ENCODE results near the gene CPB1. TPM values are rescaled to one million over a fixed set of nuclear protein-coding genes. Genes with fewer than 3 reads are reported as not detected.

The CPB1 gene
- total RNA-seq, 4 donors from 2014 or later: 0.66 TPM; not detected in 3

DNA sequence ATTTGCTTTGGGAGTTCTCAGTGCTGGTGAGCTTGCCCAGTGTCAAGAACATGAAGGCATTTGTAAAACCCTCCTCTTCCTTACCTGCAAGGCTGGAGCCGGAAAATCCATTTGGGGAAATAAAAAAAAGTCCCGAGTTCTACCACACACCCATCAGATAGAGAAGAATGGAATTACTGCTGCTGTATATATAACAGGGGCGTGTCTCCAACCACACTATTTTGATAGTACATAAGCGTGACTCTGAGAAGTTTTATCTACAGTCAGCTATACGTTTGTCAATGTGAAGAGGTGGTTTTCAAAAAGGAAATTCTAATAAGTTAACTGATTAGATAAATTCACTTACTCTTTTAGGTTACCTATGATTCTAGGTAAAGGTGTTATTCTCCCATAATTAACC lies 36.2 kb downstream of the CPB1 start:
- no peak overlapping the region for H3K27ac ChIP-seq
- no peaks in the 10 kb centered on the region for H3K9me3 ChIP-seq
- DNase-seq: no peak
- H3K4me3 ChIP-seq: no peak overlapping the region
- H3K4me1 ChIP-seq: no peaks in the 10 kb centered on the region
- TF ChIP-seq, protein P1, sequence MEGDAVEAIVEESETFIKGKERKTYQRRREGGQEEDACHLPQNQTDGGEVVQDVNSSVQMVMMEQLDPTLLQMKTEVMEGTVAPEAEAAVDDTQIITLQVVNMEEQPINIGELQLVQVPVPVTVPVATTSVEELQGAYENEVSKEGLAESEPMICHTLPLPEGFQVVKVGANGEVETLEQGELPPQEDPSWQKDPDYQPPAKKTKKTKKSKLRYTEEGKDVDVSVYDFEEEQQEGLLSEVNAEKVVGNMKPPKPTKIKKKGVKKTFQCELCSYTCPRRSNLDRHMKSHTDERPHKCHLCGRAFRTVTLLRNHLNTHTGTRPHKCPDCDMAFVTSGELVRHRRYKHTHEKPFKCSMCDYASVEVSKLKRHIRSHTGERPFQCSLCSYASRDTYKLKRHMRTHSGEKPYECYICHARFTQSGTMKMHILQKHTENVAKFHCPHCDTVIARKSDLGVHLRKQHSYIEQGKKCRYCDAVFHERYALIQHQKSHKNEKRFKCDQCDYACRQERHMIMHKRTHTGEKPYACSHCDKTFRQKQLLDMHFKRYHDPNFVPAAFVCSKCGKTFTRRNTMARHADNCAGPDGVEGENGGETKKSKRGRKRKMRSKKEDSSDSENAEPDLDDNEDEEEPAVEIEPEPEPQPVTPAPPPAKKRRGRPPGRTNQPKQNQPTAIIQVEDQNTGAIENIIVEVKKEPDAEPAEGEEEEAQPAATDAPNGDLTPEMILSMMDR (IDR thresholded peaks at IDR 0.05): no peak
- no peak for TF ChIP-seq POLR2A (IDR thresholded peaks at IDR 0.05)
- H3K27me3 ChIP-seq: no peaks in the 10 kb centered on the region
- no peaks in the 10 kb centered on the region for H3K36me3 ChIP-seq

GRCh38 chr3:148865049-148865448 lies 37.4 kb downstream of the CPB1 start, which contains the start of gene CPA3:
TSS of gene CPA3 (plus strand) at chr3:148865296. CDS start at chr3:148865308, 12 bp downstream.
- no peak for DNase-seq
- Histone ChIP-seq H3K9me3 (no peaks in the 10 kb centered on the region), H3K27ac (peak within 1 kb of the TSS in 1 of 4 donors; percentile 6), H3K4me1 (no peaks in the 10 kb centered on the region), H3K27me3 (no peaks in the 10 kb centered on the region), H3K36me3 (no peaks in the 10 kb centered on the region), H3K4me3 (peak within 1 kb of the TSS in 1 of 4 donors; percentile 7)
- no peak for TF ChIP-seq POLR2A (IDR thresholded peaks at IDR 0.05)
- TF ChIP-seq, protein P1 (IDR thresholded peaks at IDR 0.05): no peak

GRCh38 chr3:148866261-148866660 lies 38.6 kb downstream of the CPB1 start:
- Histone ChIP-seq H3K27ac (no peak overlapping the region), H3K27me3 (no peaks in the 10 kb centered on the region), H3K36me3 (no peaks in the 10 kb centered on the region), H3K9me3 (no peaks in the 10 kb centered on the region), H3K4me3 (peak overlapping the region in 1 of 4 donors; percentile 7), H3K4me1 (no peaks in the 10 kb centered on the region)
- DNase-seq: no peak
- TF ChIP-seq, protein P1 (IDR thresholded peaks at IDR 0.05): no peak
- TF ChIP-seq POLR2A (IDR thresholded peaks at IDR 0.05): no peak

DNA sequence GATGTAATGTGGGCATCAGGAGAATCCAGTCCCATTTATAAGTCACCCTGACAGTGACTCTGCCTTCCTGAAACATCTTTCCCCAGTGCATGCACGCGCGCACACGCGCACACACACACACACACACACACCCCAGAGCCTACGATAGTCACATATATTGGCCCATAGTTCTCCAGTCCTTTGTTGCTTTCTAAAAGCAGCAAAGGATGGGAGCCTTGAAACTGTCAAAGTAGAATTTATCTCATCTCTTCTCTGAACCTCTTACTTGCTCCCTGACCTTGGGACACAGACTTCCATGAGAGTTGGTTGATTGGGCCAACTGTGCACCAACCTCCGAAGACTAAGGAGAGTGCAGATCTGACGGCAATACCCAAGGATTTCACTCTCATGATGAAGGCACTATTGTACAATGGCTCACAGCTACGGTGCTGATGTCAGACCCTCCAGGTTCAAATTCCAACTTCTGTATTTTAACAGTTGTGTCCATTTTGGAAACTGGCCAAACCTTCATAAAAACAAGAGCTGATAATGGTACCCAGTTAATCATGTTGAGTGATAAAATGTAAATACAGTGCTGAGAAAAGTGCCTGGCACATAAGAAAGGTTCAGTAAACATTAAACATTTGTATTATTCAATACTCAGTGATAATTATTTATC lies 45.8 kb downstream of the CPB1 start:
- TF ChIP-seq, protein P1 (IDR thresholded peaks at IDR 0.05): no peak
- TF ChIP-seq POLR2A (IDR thresholded peaks at IDR 0.05): no peak
- H3K4me1 ChIP-seq: no peaks in the 10 kb centered on the region
- H3K27ac ChIP-seq: no peak overlapping the region
- no peaks in the 10 kb centered on the region for H3K36me3 ChIP-seq
- no peak for DNase-seq
- H3K27me3 ChIP-seq: no peaks in the 10 kb centered on the region
- H3K4me3 ChIP-seq: no peak overlapping the region
- H3K9me3 ChIP-seq: no peaks in the 10 kb centered on the region

DNA sequence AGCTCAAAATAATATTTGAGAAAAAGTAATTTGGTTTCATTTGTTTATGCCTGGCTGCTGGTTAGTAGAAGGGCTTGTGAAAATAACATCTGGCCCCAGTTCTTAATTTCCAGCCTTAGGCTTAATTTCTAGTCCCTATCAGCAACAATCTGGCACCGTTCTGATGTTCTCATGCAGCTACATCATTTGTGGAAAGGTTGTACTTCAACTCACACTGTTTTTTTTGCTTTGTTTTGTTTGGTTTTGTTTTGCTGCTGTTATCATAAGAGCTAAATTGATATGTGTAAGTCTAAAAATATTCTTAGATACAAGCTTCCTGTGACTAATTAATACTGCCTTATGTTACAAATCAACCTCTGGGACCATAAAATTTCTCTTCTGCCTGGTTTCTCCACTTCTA lies 46.4 kb downstream of the CPB1 start:
- no peak for TF ChIP-seq POLR2A (IDR thresholded peaks at IDR 0.05)
- TF ChIP-seq, protein P1 (IDR thresholded peaks at IDR 0.05): no peak
- Histone ChIP-seq H3K4me1 (no peaks in the 10 kb centered on the region), H3K4me3 (no peak overlapping the region), H3K9me3 (no peaks in the 10 kb centered on the region), H3K27ac (no peak overlapping the region), H3K36me3 (no peaks in the 10 kb centered on the region), H3K27me3 (no peaks in the 10 kb centered on the region)
- DNase-seq: no peak

Data from Peyer's patch (tissue), 4 donors.